Prostate gland (tissue), 2 donors: Measurements from ENCODE around the gene LDB2.

Source experiments
- CTCF ChIP-seq, 4 experiments: fragments of 200-600 bp in 2 of 4; fragments of 450-650 bp in 2 of 4; sonication (generic) in 2 of 4; IDR thresholded peaks; 1 replicate in 3 of 4; 2 replicates in 1 of 4; pipeline ENCODE4 v1.5.1; 2016 to 2019; ENCODE audit warnings: antibody characterized with exemption in 4 of 4, mild to moderate bottlenecking in 2 of 4, moderate library complexity in 2 of 4
- POLR2A ChIP-seq: fragments of 450-650 bp; IDR thresholded peaks from one replicate; pipeline ENCODE4 v1.6.1; 2016; ENCODE audit warnings: antibody characterized with exemption, mild to moderate bottlenecking
- POLR2AphosphoS5 ChIP-seq: sonication (generic); formaldehyde crosslinking; IDR thresholded peaks from one replicate; pipeline ENCODE4 v1.6.1; 2017; ENCODE audit warnings: antibody characterized with exemption

DNA sequence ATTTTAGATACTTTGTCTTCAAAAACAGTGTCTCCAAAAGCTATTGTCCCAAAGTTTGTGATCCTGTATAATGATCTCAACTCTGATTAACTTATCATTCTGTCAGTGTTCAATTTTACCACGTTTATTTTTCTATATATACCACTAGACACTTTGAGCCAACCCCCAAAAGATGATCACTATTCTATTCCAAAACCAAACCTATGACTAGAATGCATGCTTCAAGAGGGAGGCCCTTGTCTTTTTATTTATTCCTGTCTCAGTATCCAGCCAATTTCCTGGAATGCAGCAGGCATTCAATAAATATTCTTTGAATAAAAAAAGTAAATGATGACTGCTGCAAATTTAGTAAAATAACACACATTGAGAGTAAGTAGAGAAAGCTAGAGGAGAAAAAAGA, 275.6 kb downstream of the LDB2 start:
- TF ChIP-seq CTCF (IDR thresholded peaks at IDR 0.05) = no peak
- no peak for TF ChIP-seq POLR2AphosphoS5
- TF ChIP-seq POLR2A = no peak
